Activated CD4-positive, CD25-positive, alpha-beta regulatory T cell (primary cell): ENCODE measurements around the gene CDC42BPG.

Source experiments
- DNase-seq, 4 experiments: peaks; one replicate each; lab custom pipeline; 2025; lab: John Stamatoyannopoulos, UW

The CDC42BPG gene

DNA sequence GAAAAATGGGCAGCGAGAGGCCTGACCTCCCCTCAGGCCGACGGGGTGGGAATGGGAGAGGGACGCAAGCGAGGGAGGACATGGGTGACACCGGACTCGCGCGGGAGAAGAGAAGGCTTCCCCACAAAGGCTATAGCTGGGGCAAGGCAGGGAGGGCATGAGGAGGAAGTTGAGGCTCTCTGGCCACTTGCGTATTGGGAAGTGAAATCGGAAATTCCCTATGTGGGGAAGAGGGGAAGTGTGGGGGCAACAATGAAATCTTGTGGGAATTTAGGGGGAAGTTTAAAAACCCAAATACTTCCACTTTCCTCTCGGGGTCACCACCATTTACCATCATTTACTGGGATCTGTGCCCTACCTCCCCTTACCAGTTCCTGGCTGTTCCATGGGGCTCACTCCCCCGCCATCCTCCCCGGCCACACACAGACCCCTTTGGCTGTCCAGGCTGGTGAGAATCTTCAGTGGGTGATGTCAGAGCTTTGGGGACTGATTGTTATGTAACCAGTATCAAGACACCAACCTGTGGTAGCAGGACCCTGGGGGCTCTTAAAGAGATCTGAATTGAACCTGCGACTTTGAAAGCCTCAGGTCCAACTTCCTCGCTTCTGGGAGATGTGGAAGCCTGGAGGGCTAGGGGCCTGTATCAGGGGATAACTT, 34.9 kb upstream of the CDC42BPG start:
- DNase-seq: no peak

GRCh38 chr11:64878494-64879243, 34.2 kb upstream of the CDC42BPG start, which contains the start of gene EHD1:
TSS of gene EHD1 (minus strand) at chr11:64878621. CDS start at chr11:64878464, 157 bp downstream.
- DNase-seq: peak; percentile 99 to 100 (median 100)

DNA sequence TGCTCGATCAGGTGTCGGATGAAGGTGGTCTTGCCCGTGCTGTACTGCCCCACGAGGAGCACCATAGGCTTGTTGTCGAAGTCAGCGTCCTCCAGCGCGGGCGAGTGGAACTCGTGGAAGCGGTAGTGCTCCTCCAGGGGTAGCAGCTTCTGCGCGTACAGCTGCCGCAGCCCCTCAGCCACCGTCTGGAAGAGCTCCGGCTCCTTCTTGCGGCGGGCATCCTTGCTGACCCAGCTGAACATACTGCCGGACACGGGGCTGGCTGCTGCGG, 33.7 kb upstream of the CDC42BPG start:
- DNase-seq: peak in 3 of 4 experiments; percentile 61 to 62 (median 61)

- DNase-seq: no peak
Observed at GRCh38 chr11:64877390-64878222, 33.2 kb upstream of the CDC42BPG start.

GRCh38 chr11:64876835-64877341, 32.4 kb upstream of the CDC42BPG start:
- DNase-seq: no peak

DNA sequence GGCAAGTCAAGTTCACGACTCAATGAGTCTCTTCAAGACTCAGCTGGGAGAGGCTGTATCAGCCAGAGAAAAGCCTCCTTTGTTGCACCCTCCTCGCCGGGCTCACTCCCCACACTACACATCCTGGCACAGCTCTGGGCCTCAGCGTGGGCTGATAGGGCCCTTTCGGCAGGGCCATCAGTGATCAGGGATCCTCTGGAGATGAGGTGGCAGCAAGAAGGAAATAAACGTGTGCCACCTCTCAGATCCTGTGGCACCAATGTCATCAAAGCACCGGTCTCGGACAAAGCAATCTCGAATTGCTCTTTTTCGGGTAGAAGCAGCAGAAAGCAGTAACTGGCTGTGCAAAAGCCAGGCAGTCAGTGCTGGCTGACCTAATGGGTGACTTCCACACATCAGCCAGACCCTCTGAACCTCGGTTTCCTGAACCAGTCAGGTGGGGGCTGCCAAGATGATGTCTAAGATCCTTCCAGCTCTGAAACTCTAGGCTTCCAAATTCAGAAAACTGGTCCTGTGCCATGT, 31.8 kb upstream of the CDC42BPG start:
- no peak for DNase-seq

DNA sequence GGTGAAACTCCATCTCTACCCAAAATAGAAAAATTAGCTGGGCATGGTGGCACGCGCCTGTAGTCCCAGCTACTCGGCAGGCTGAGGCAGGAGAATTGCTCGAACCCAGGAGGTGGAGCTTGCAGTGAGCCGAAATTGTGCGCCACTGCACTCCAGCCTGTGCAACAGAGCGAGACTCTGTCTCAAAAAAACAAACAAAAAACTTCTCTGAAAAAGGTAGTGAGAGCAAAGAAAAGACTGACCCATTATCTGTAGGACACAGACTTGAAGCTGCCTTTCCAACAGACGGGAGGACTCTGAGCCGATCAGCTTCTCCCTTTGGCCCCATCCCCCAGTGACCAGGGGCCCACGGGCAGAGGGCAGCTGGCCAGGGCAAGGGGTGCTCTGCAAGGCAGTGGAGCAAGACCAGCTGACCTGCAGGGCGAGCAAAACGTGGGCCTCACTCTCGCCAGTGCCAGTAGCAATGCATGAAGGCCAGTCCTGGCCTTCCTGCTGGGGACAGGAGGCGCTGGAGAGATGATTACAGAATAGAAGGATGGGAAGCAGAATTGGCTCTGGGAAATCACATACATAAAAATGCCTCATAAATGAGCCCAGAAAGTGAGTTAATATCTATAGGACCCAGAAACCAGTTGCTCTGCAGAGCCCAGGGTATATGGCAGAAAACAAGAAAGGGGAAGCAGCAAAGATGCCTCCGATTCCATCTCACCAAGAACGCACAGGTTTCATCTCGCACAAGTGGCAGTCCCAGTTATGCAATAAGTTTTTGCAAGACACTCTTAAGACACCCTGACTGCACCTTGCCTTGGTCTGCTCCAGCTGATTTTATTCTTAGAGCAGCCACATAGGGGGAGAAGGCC, 31.1 kb upstream of the CDC42BPG start:
- no peak for DNase-seq

GRCh38 chr11:64874308-64875240, 30.1 kb upstream of the CDC42BPG start:
- no peak for DNase-seq

- no peak for DNase-seq
Observed at GRCh38 chr11:64872790-64873488, 28.5 kb upstream of the CDC42BPG start.

- DNase-seq: no peak
Observed at GRCh38 chr11:64871492-64871891, 27.0 kb upstream of the CDC42BPG start.

GRCh38 chr11:64870893-64871466, 26.5 kb upstream of the CDC42BPG start:
- DNase-seq: no peak

DNA sequence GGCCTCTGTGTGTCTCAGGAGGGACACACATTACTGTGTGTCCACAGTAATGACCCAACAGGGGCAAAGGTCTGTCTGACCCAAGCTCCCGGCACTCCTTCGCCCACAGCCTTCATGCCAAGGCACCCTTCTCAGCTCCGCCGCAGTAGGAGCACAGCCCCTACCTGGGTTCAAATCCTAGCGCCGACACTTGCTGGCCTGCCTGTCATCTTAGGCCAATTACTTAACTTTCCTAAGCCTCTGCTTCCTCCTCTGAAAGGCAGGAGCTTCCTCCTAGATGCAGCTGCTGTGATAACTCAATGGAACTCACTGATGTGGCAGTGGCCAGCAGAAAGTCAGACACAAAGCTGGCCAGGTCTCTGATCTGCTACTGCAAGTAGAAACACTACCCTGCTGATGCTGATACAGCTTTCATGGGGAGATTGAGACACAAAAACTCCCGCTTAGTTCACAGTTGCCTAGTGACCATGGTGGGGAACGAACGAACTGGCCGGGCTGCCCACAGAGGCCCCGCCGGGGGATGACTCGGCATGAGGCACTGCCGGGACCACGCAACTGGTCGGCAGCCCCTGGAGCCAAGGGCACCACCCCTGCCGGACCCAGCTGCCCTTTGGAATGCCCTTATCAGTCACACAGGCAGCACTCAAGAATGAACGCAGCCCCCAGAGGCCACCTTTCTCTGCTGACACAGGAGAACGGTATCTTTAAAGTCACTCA, 25.9 kb upstream of the CDC42BPG start:
- no peak for DNase-seq

- no peak for DNase-seq
Observed at GRCh38 chr11:64869571-64870175, 25.2 kb upstream of the CDC42BPG start.

GRCh38 chr11:64868904-64869570, 24.6 kb upstream of the CDC42BPG start:
- no peak for DNase-seq

GRCh38 chr11:64867748-64868462, 23.5 kb upstream of the CDC42BPG start:
- no peak for DNase-seq

GRCh38 chr11:64866173-64866491, 21.7 kb upstream of the CDC42BPG start:
- DNase-seq: no peak
